Activated CD4-positive, alpha-beta T cell treated with anti-CD3 and anti-CD28 coated beads, Interleukin-2, amount 10 ng/mL, durations not matched to agents 24 days and 14 days (primary cell): ENCODE measurements around the gene SMARCD3. TPM values are rescaled to one million over a fixed set of nuclear protein-coding genes. Genes with fewer than 3 reads are reported as not detected.

Source experiments
- DNase-seq: peaks from one replicate; pipeline ENCODE4 v3.0.0; 2022
- H3K27ac Mint-ChIP-seq: one replicate; pipeline ENCODE4 v1.8.0; 2022; ENCODE audit warnings: mild to moderate bottlenecking, mixed read lengths
- H3K27me3 Mint-ChIP-seq: one replicate; pipeline ENCODE4 v1.8.0; 2022; ENCODE audit warnings: mixed read lengths
- H3K36me3 Mint-ChIP-seq: one replicate; pipeline ENCODE4 v1.8.0; 2022; ENCODE audit warnings: low read depth, mild to moderate bottlenecking, mixed read lengths
- H3K4me1 Mint-ChIP-seq: one replicate; pipeline ENCODE4 v1.8.0; 2021; ENCODE audit warnings: mixed read lengths
- H3K4me3 Mint-ChIP-seq: one replicate; pipeline ENCODE4 v1.8.0; 2022; ENCODE audit warnings: mild to moderate bottlenecking, moderate library complexity, mixed read lengths
- H3K9me3 Mint-ChIP-seq: one replicate; pipeline ENCODE4 v1.8.0; 2021; ENCODE audit warnings: mixed read lengths
- intact Hi-C: fragments of 100-400 bp; cut with micrococcal nuclease; formaldehyde crosslinking; loops from one replicate; pipeline ENCODE4 v1.15.1; 2023
- total RNA-seq: library from RNA; stranded (reverse); gene quantifications from 2 replicates; pipeline ENCODE4 v1.2.3, GENCODE V29; 2022

SMARCD3 gene
- total RNA-seq, 1 donor from 2014 or later = 2.9 TPM

GRCh38 chr7:151260883-151261282 lies 12.4 kb upstream of the SMARCD3 start:
- Mint-ChIP-seq H3K27ac (no peak overlapping the region), H3K9me3 (no peaks in the 10 kb centered on the region), H3K36me3 (no peaks in the 10 kb centered on the region), H3K4me1 (no peaks in the 10 kb centered on the region), H3K27me3 (peaks cover 14% of the 10 kb centered on the region), H3K4me3 (no peak overlapping the region)
- intact Hi-C loops = no loop called here
- no peak for DNase-seq

GRCh38 chr7:151260471-151260870 lies 12.0 kb upstream of the SMARCD3 start:
- DNase-seq = no peak
- peaks cover 18% of the 10 kb centered on the region for H3K27me3 Mint-ChIP-seq
- H3K4me3 Mint-ChIP-seq = no peak overlapping the region
- H3K9me3 Mint-ChIP-seq = no peaks in the 10 kb centered on the region
- no peaks in the 10 kb centered on the region for H3K36me3 Mint-ChIP-seq
- H3K4me1 Mint-ChIP-seq = no peaks in the 10 kb centered on the region
- H3K27ac Mint-ChIP-seq = no peak overlapping the region
- intact Hi-C loops = no loop called here

GRCh38 chr7:151257990-151258389 lies 9.5 kb upstream of the SMARCD3 start:
- H3K27ac Mint-ChIP-seq = no peak overlapping the region
- H3K36me3 Mint-ChIP-seq = no peaks in the 10 kb centered on the region
- H3K4me1 Mint-ChIP-seq = no peaks in the 10 kb centered on the region
- DNase-seq = no peak
- no peak overlapping the region for H3K4me3 Mint-ChIP-seq
- intact Hi-C loops = no loop called here
- H3K9me3 Mint-ChIP-seq = no peaks in the 10 kb centered on the region
- H3K27me3 Mint-ChIP-seq = peaks cover 39% of the 10 kb centered on the region

- no peak for DNase-seq
- H3K4me3 Mint-ChIP-seq = no peak overlapping the region
- no peak overlapping the region for H3K27ac Mint-ChIP-seq
- H3K27me3 Mint-ChIP-seq = peaks cover 47% of the 10 kb centered on the region
- intact Hi-C loops = no loop called here
- H3K36me3 Mint-ChIP-seq = no peaks in the 10 kb centered on the region
- no peaks in the 10 kb centered on the region for H3K4me1 Mint-ChIP-seq
- no peaks in the 10 kb centered on the region for H3K9me3 Mint-ChIP-seq
Measured at GRCh38 chr7:151256410-151257045, 8.0 kb upstream of the SMARCD3 start.

GRCh38 chr7:151255390-151255789 lies 6.9 kb upstream of the SMARCD3 start:
- no peaks in the 10 kb centered on the region for H3K9me3 Mint-ChIP-seq
- no peak for DNase-seq
- intact Hi-C loops = no loop called here
- H3K4me3 Mint-ChIP-seq = no peak overlapping the region
- H3K4me1 Mint-ChIP-seq = peaks cover 1% of the 10 kb centered on the region
- no peaks in the 10 kb centered on the region for H3K36me3 Mint-ChIP-seq
- peaks cover 54% of the 10 kb centered on the region for H3K27me3 Mint-ChIP-seq
- H3K27ac Mint-ChIP-seq = no peak overlapping the region

GRCh38 chr7:151254851-151255250 lies 6.4 kb upstream of the SMARCD3 start:
- H3K4me3 Mint-ChIP-seq = no peak overlapping the region

GRCh38 chr7:151254316-151254715 lies 5.8 kb upstream of the SMARCD3 start:
- H3K27me3 Mint-ChIP-seq = peaks cover 63% of the 10 kb centered on the region

More at GRCh38 chr7:151254851-151255250, 6.4 kb upstream of the SMARCD3 start:
- Mint-ChIP-seq H3K4me1 (peaks cover 1% of the 10 kb centered on the region), H3K9me3 (no peaks in the 10 kb centered on the region), H3K36me3 (no peaks in the 10 kb centered on the region), H3K27ac (no peak overlapping the region), H3K27me3 (peaks cover 59% of the 10 kb centered on the region)
- intact Hi-C loops = no loop called here
- no peak for DNase-seq

GRCh38 chr7:151252961-151253711 lies 4.6 kb upstream of the SMARCD3 start:
- H3K36me3 Mint-ChIP-seq = no peaks in the 10 kb centered on the region
- H3K9me3 Mint-ChIP-seq = no peaks in the 10 kb centered on the region
- peaks cover 8% of the 10 kb centered on the region for H3K4me1 Mint-ChIP-seq
- peaks cover 65% of the 10 kb centered on the region for H3K27me3 Mint-ChIP-seq
- intact Hi-C loops = no loop called here
- no peak for DNase-seq
- H3K27ac Mint-ChIP-seq = no peak overlapping the region
- no peak overlapping the region for H3K4me3 Mint-ChIP-seq

More at GRCh38 chr7:151254316-151254715, 5.8 kb upstream of the SMARCD3 start:
- Mint-ChIP-seq H3K36me3 (no peaks in the 10 kb centered on the region), H3K9me3 (no peaks in the 10 kb centered on the region), H3K27ac (no peak overlapping the region), H3K4me1 (peaks cover 2% of the 10 kb centered on the region), H3K4me3 (no peak overlapping the region)
- no peak for DNase-seq
- intact Hi-C loops = no loop called here

GRCh38 chr7:151252561-151252835 lies 4.0 kb upstream of the SMARCD3 start:
- peaks cover 12% of the 10 kb centered on the region for H3K4me1 Mint-ChIP-seq
- no peak overlapping the region for H3K27ac Mint-ChIP-seq
- intact Hi-C loops = no loop called here
- peaks cover 67% of the 10 kb centered on the region for H3K27me3 Mint-ChIP-seq
- no peaks in the 10 kb centered on the region for H3K9me3 Mint-ChIP-seq
- H3K36me3 Mint-ChIP-seq = no peaks in the 10 kb centered on the region
- DNase-seq = no peak
- no peak overlapping the region for H3K4me3 Mint-ChIP-seq

GRCh38 chr7:151251689-151252560 lies 3.4 kb upstream of the SMARCD3 start:
- Mint-ChIP-seq H3K4me3 (no peak overlapping the region), H3K27ac (no peak overlapping the region), H3K36me3 (no peaks in the 10 kb centered on the region), H3K27me3 (peaks cover 73% of the 10 kb centered on the region), H3K9me3 (no peaks in the 10 kb centered on the region), H3K4me1 (peaks cover 12% of the 10 kb centered on the region)
- intact Hi-C loops = no loop called here
- no peak for DNase-seq

- Mint-ChIP-seq H3K36me3 (no peaks in the 10 kb centered on the region), H3K27ac (no peak overlapping the region), H3K4me3 (no peak overlapping the region), H3K27me3 (peaks cover 76% of the 10 kb centered on the region), H3K4me1 (peaks cover 14% of the 10 kb centered on the region), H3K9me3 (no peaks in the 10 kb centered on the region)
- intact Hi-C loops = no loop called here
- DNase-seq = no peak
Measured at GRCh38 chr7:151251328-151251688, 2.8 kb upstream of the SMARCD3 start.

GRCh38 chr7:151250181-151251132 lies 2.0 kb upstream of the SMARCD3 start:
- H3K27ac Mint-ChIP-seq = no peak overlapping the region
- DNase-seq = no peak
- H3K4me1 Mint-ChIP-seq = peaks cover 17% of the 10 kb centered on the region
- intact Hi-C loops = no loop called here
- H3K36me3 Mint-ChIP-seq = no peaks in the 10 kb centered on the region
- no peaks in the 10 kb centered on the region for H3K9me3 Mint-ChIP-seq
- H3K27me3 Mint-ChIP-seq = peaks cover 78% of the 10 kb centered on the region
- no peak overlapping the region for H3K4me3 Mint-ChIP-seq

GRCh38 chr7:151249732-151250072 lies 1.2 kb upstream of the SMARCD3 start:
- no peak for DNase-seq
- Mint-ChIP-seq H3K9me3 (no peaks in the 10 kb centered on the region), H3K27me3 (peaks cover 74% of the 10 kb centered on the region), H3K4me1 (peaks cover 20% of the 10 kb centered on the region), H3K4me3 (peak overlapping the region; percentile 50), H3K36me3 (no peaks in the 10 kb centered on the region), H3K27ac (no peak overlapping the region)
- intact Hi-C loops = loop anchor here (2.0 to 10.0 kb wide), 3 partner anchors 27 to 195 kb away; partner anchors contain the start of gene CRYGN
